GM19193 (cell line): ENCODE data around the gene ATP6V1B1.

ENCODE experiments used
- POLR2A ChIP-seq: IDR thresholded peaks from 4 replicates; pipeline ENCODE4 v1.6.1; 2011; ENCODE audit not compliant: insufficient read depth, insufficient read length; ENCODE audit errors: extremely low read depth

ATP6V1B1 gene

DNA sequence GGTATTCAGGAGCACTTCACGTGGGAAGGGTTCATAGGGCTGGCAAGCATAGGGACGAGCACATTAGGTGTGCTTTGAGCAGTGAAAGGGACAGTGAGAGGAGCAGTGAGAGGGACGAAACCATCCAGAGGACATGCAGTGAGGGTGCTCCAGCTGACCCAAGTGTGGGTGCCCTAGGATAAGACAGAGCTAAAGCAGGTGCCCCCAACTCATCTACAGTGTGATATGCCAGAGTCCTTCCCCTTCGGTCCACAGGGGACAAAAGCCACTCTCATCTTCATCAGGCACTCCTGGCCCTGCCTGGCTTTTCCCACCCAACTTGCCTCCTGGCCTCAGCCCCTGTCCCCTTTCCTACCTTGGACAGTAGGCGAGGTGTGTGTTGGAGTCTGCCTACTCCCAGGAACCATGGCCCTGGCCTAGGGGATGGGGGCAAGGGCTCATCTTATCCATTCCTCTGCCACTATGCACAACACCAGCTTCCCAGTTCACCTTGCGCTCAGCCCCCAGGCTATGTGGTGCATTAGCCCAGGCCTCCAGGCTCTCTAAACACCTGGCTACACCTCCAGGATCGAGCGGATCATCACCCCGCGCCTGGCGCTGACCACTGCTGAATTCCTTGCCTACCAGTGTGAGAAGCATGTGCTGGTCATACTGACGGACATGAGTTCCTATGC is 26.6 kb downstream of the ATP6V1B1 start:
- no peak for TF ChIP-seq POLR2A

GRCh38 chr2:70962885-70963878 is 27.5 kb downstream of the ATP6V1B1 start:
- TF ChIP-seq POLR2A = no peak

- no peak for TF ChIP-seq POLR2A
Observed at GRCh38 chr2:70964133-70964532, 28.4 kb downstream of the ATP6V1B1 start.

- TF ChIP-seq POLR2A = no peak
Observed at GRCh38 chr2:70964596-70965386, 29.1 kb downstream of the ATP6V1B1 start.

GRCh38 chr2:70965506-70965905 is 29.8 kb downstream of the ATP6V1B1 start:
- no peak for TF ChIP-seq POLR2A

DNA sequence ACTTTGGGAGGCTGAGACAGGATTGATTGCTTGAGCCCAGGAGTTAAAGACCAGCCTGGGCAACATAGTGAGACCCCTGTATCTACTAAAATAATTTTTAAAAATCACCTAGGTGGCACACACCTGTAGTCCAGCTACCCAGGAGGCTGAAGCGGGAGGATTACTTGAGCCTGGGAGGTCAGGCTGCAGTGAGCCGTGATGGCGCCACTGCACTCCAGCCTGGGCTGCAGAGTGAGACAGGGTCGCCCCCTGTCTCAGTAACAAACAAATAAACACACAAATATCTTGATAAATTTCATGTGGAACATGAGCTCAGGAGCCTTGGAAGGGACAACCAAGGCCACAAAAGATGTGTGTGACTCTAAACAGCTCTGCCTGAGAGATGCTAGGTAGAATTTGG is 31.0 kb downstream of the ATP6V1B1 start:
- TF ChIP-seq POLR2A = no peak

- TF ChIP-seq POLR2A = no peak
Observed at GRCh38 chr2:70967189-70967588, 31.5 kb downstream of the ATP6V1B1 start.

DNA sequence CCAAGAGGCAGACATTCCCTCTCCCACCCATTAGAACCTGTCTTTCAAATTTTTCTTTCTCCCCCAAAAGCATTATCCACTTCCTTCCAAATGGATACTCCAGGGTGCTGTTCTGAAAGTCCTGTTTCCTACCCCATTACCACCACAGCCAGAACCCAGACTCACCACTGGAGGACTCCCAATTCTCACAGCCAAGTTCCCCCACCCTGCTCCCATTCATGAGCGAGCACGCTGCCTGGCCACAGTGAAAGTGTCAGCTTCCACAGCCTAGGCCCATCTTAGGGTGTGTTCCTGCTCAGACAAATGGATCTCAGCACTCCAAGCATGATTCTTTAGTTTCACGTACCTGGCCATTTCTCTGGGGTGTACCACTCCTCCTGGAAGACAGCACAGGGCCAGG is 38.9 kb downstream of the ATP6V1B1 start:
- TF ChIP-seq POLR2A = no peak

- no peak for TF ChIP-seq POLR2A
Observed at GRCh38 chr2:70975237-70975636, 39.5 kb downstream of the ATP6V1B1 start.

GRCh38 chr2:70977605-70978205 is 42.0 kb downstream of the ATP6V1B1 start:
- no peak for TF ChIP-seq POLR2A

DNA sequence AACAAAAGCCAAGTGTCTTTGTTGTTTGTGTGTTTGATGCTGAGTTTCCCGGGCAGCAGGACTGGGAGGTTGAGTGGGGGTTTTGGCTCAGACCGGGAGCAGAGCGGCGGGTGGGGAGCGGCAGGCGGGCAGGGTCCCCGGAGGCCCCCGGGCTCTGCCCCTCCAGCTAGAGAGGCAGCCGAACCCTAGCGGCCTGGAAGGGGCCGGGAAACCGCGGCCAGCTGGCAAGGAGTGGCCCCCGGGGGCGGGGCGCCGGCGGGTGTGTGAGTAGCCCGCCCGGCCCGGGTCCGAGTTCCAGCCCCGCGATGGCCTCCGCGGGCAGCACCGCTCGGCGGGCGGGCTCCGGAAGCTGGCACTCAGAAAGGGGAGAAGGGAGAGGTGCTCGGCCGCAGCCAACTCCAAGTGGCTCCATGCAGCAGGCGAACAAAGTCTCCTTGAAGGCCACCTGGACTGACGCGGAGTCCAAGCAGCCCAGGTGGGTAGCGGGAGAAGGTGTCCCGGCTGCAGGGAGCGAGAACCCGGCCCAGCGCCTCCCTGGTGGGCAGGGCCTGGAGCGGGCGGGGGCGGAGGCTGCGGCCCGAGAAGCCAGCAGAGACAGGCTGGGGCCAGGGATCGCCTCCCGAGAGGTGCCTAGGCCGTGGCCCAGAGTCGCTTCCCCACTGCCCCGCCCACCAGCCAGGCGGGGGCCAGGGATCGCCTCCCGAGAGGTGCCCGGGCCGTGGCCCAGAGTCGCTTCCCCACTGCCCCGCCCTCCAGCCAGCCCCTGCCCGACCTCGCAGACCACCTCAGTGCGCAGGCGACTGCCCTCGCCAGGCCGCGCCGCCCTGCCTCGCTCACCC is 42.9 kb downstream of the ATP6V1B1 start, which contains the start of gene ANKRD53:
Gene ANKRD53 (plus strand): TSS at position 290 of the 839 bp plus-strand sequence. CDS start 16 bp downstream, at position 306.
- no peak for TF ChIP-seq POLR2A

GRCh38 chr2:70979180-70979488 is 43.4 kb downstream of the ATP6V1B1 start:
- TF ChIP-seq POLR2A = no peak

GRCh38 chr2:70979626-70980025 is 43.9 kb downstream of the ATP6V1B1 start:
- no peak for TF ChIP-seq POLR2A

DNA sequence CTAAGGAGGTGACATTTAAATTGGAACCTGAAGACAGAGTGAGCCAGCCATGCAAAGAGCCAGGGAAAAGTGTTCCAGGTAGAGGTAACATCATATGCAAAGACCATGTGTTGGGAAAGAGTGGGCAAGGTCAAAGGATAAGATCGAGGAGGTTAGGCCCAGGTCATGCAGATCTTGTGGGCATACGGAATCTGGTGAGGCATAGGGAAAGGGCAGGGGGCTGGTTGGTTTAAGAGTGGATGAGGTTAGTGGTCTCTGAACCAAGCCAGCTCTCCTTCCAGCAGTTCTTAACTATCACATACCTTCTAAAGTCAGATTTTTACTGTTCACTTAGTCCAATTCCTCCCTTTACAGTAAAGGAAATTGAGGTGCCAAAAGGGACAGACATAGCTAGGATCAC is 45.7 kb downstream of the ATP6V1B1 start:
- no peak for TF ChIP-seq POLR2A
